ENCODE measurements around the gene FBP2.
"Not testable (repeated sequence)": the region's sequence is repeated elsewhere in the genome, so short reads cannot be mapped to it uniquely, and the experiment has no call there.

Gene FBP2

GRCh38 chr9:94557376-94557775 is 36.2 kb downstream of the FBP2 start:
- no peak for DNase-seq

GRCh38 chr9:94554439-94555331 is 38.9 kb downstream of the FBP2 start, which contains the start of gene PCAT7:
Gene PCAT7, plus strand, starts transcription at chr9:94555083.
- DNase-seq, result peak; percentile 26 to 49

GRCh38 chr9:94554078-94554438 is 39.6 kb downstream of the FBP2 start:
- DNase-seq, result no peak

GRCh38 chr9:94553029-94553938 is 40.3 kb downstream of the FBP2 start:
- DNase-seq, result no peak

- DNase-seq, result no peak
These were observed 47.7 kb downstream of the FBP2 start for GRCh38 chr9:94545940-94546339.

- DNase-seq, result not testable (repeated sequence)
These were observed 49.3 kb downstream of the FBP2 start for GRCh38 chr9:94544335-94544734.

- no peak for DNase-seq
These were observed 54.7 kb downstream of the FBP2 start for GRCh38 chr9:94538908-94539307.

- no peak for DNase-seq
These were observed 58.7 kb downstream of the FBP2 start for GRCh38 chr9:94534901-94535300.

- DNase-seq, result no peak
These were observed 60.0 kb downstream of the FBP2 start for GRCh38 chr9:94533601-94534000.

- no peak for DNase-seq
These were observed 60.5 kb downstream of the FBP2 start for GRCh38 chr9:94533155-94533554.

- no peak for DNase-seq
These were observed 64.7 kb downstream of the FBP2 start for GRCh38 chr9:94528886-94529285.

GRCh38 chr9:94526951-94527350 is 66.7 kb downstream of the FBP2 start:
- no peak for DNase-seq

- no peak for DNase-seq
These were observed 67.4 kb downstream of the FBP2 start for GRCh38 chr9:94526271-94526670.

- DNase-seq, result no peak
These were observed 68.1 kb downstream of the FBP2 start for GRCh38 chr9:94525396-94526035.

GRCh38 chr9:94517254-94517653 is 76.4 kb downstream of the FBP2 start:
- DNase-seq, result no peak

- DNase-seq, result no peak
These were observed 78.9 kb downstream of the FBP2 start for GRCh38 chr9:94514722-94515121.

GRCh38 chr9:94511955-94512265 is 81.7 kb downstream of the FBP2 start:
- DNase-seq, result no peak

GRCh38 chr9:94511134-94511954 is 82.3 kb downstream of the FBP2 start:
- no peak for DNase-seq

Measured in stimulated activated CD4-positive, alpha-beta T cell treated with anti-CD3 and anti-CD28 coated beads, Interleukin-2, amount 100 ng/mL, for 24 hours (primary cell).